Bronchial epithelial cell (primary cell): Measurements from ENCODE around the gene DPEP1. TPM values are rescaled to one million over a fixed set of nuclear protein-coding genes. Genes with fewer than 3 reads are reported as not detected.
A peak's percentile ranks its signal among the peaks of the same experiment; 100 is the strongest.

Source experiments
- DNase-seq: peaks from one replicate; pipeline ENCODE4 v3.0.0-alpha.2; 2010; ENCODE audit warnings: low read depth
- FAIRE-seq: peaks from 2 replicates; lab custom pipeline; 2011; peaks lifted over from hg19 to GRCh38; lab: Jason Lieb, UNC
- H3K27me3 ChIP-seq: 2 replicates; pipeline ENCODE4 v1.5.1; 2011; ENCODE audit warnings: low read length; ENCODE audit not compliant: control insufficient read depth, insufficient read depth
- H3K36me3 ChIP-seq: 2 replicates; pipeline ENCODE4 v1.5.1; 2011; ENCODE audit warnings: low read length; ENCODE audit not compliant: control insufficient read depth, insufficient read depth
- H3K4me3 ChIP-seq: 2 replicates; pipeline ENCODE4 v1.5.1; 2011; ENCODE audit warnings: mild to moderate bottlenecking, low read depth, low read length, control low read depth
- total RNA-seq: library from RNA; depleted of rRNA; stranded (reverse); fragments of >200 nt; gene quantifications from 2 replicates; pipeline ENCODE4 v1.2.1, GENCODE V29; 2014
- TF ChIP-seq, protein P1 (sequence below): IDR thresholded peaks from 2 replicates; pipeline ENCODE4 v1.5.1; 2011; ENCODE audit warnings: mild to moderate bottlenecking, moderate library complexity, low read length, control low read depth, inconsistent platforms; ENCODE audit not compliant: insufficient read depth, severe bottlenecking

Gene DPEP1
- total RNA-seq, 1 donor from 2014 or later: 0.26 TPM

DNA sequence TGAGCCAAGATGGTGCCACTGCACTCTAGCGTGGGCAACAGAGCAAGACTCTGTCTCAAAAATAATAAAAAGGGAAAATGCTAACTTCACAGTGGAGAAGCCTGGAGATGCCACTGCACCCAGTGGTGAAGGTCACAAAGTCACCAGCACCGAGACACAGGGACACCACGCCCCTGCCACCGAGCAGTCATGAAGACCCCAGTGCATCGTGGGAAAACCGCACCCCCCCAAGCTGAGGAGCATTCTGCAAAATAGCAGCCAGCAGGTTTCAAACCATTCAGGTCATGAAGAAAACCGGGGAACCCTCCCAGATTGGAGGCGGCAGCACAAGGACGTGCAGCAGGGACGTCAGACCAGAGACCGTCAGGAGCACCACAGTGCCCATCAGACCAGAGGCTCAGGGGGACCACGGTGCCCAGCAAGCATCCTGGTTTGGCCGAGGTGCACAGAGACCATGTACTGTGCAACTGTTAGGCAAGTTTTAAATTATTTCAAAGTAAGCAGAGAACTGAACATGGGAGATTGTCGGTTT is 30.4 kb downstream of the DPEP1 start:
- FAIRE-seq (no peak), DNase-seq (no peak)
- Histone ChIP-seq H3K27me3 (no peaks in the 10 kb centered on the region), H3K4me3 (no peak overlapping the region), H3K36me3 (peaks cover 17% of the 10 kb centered on the region)
- TF ChIP-seq, protein P1, sequence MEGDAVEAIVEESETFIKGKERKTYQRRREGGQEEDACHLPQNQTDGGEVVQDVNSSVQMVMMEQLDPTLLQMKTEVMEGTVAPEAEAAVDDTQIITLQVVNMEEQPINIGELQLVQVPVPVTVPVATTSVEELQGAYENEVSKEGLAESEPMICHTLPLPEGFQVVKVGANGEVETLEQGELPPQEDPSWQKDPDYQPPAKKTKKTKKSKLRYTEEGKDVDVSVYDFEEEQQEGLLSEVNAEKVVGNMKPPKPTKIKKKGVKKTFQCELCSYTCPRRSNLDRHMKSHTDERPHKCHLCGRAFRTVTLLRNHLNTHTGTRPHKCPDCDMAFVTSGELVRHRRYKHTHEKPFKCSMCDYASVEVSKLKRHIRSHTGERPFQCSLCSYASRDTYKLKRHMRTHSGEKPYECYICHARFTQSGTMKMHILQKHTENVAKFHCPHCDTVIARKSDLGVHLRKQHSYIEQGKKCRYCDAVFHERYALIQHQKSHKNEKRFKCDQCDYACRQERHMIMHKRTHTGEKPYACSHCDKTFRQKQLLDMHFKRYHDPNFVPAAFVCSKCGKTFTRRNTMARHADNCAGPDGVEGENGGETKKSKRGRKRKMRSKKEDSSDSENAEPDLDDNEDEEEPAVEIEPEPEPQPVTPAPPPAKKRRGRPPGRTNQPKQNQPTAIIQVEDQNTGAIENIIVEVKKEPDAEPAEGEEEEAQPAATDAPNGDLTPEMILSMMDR: no peak

- DNase-seq (no peak), FAIRE-seq (no peak)
- Histone ChIP-seq H3K36me3 (peaks cover 17% of the 10 kb centered on the region), H3K4me3 (no peak overlapping the region), H3K27me3 (no peaks in the 10 kb centered on the region)
- TF ChIP-seq, protein P1: no peak
Measured at GRCh38 chr16:89645122-89645521, 31.7 kb downstream of the DPEP1 start.

- DNase-seq (no peak), FAIRE-seq (no peak)
- H3K4me3 ChIP-seq: no peak overlapping the region
- TF ChIP-seq, protein P1: no peak
- H3K36me3 ChIP-seq: peaks cover 17% of the 10 kb centered on the region
- H3K27me3 ChIP-seq: no peaks in the 10 kb centered on the region
Measured at GRCh38 chr16:89646270-89646669, 32.8 kb downstream of the DPEP1 start.

DNA sequence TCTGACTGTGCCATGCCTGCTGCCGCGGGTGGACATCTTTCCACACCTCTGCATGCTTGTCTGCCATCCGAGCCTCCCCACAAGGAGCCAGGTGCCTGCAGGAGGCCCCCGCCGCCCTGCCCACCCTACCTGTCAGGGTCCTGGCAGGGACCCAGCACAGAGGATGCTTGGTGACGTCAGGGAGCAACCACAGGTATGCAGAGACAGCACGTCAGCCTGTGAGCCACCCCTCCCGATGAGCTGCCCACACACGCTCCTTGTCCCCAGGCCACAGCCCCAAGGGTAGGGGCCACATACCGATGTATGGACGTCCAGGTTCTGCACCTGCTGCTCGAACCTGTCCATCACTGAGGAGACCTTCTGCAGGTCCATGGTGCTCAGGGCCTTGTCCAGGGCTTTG is 33.5 kb downstream of the DPEP1 start:
- FAIRE-seq (no peak), DNase-seq (peak; percentile 70)
- no peak overlapping the region for H3K4me3 ChIP-seq
- no peaks in the 10 kb centered on the region for H3K27me3 ChIP-seq
- TF ChIP-seq, protein P1: no peak
- peaks cover 17% of the 10 kb centered on the region for H3K36me3 ChIP-seq

DNA sequence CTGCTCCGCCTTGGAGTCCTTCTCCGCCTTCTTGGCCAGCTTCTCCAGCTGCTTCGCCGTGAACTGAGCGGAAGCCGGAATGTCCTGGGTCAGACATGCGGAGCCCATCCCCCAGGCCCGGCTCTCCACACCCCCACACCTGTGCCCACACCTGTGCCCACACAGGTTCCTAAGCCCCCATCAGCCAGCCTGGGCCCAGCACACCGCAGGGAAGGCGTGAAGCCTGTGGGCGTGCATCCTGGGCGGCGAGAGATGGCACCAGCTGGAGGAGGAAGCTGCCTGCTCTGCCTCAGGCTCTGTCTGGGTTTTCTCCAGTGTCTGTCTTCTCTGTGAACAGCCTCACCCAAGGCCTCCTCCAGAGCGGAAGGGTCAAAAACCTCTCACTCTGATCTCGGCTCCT is 38.1 kb downstream of the DPEP1 start:
- TF ChIP-seq, protein P1: no peak
- Histone ChIP-seq H3K27me3 (no peaks in the 10 kb centered on the region), H3K4me3 (no peak overlapping the region), H3K36me3 (peaks cover 12% of the 10 kb centered on the region)
- FAIRE-seq (no peak), DNase-seq (no peak)
